Neural cell (in vitro differentiated cells): ENCODE measurements around the gene HPS6.
A peak's percentile ranks its signal among the peaks of the same experiment; 100 is the strongest.

ENCODE experiments used
- EP300 ChIP-seq: fragments of 450-650 bp; conservative IDR thresholded peaks from 2 replicates; pipeline ENCODE4 v1.6.1; 2014; ENCODE audit warnings: antibody characterized with exemption, mild to moderate bottlenecking, moderate library complexity; ENCODE audit not compliant: poor library complexity, severe bottlenecking
- EZH2 ChIP-seq: fragments of 200-600, 300-800 bp; shearing (Covaris generic), sonication (generic); IDR thresholded peaks from 2 replicates; pipeline ENCODE4 v1.6.1; 2014; ENCODE audit warnings: antibody characterized with exemption, low read length, borderline replicate concordance, mild to moderate bottlenecking; ENCODE audit not compliant: insufficient read depth, poor library complexity, severe bottlenecking
- RAD21 ChIP-seq: fragments of 450-650 bp; conservative IDR thresholded peaks from 2 replicates; pipeline ENCODE4 v1.6.1; 2014; ENCODE audit warnings: antibody characterized with exemption, mild to moderate bottlenecking, moderate library complexity
- TAF1 ChIP-seq: IDR thresholded peaks from 2 replicates; pipeline ENCODE4 v1.6.1; 2012; ENCODE audit warnings: low read depth
- TF ChIP-seq, protein P1 (sequence below): fragments of 450-650 bp; IDR thresholded peaks from 2 replicates; pipeline ENCODE4 v1.5.1; 2014; ENCODE audit warnings: antibody characterized with exemption, mild to moderate bottlenecking, moderate library complexity; ENCODE audit not compliant: poor library complexity, severe bottlenecking

DNA sequence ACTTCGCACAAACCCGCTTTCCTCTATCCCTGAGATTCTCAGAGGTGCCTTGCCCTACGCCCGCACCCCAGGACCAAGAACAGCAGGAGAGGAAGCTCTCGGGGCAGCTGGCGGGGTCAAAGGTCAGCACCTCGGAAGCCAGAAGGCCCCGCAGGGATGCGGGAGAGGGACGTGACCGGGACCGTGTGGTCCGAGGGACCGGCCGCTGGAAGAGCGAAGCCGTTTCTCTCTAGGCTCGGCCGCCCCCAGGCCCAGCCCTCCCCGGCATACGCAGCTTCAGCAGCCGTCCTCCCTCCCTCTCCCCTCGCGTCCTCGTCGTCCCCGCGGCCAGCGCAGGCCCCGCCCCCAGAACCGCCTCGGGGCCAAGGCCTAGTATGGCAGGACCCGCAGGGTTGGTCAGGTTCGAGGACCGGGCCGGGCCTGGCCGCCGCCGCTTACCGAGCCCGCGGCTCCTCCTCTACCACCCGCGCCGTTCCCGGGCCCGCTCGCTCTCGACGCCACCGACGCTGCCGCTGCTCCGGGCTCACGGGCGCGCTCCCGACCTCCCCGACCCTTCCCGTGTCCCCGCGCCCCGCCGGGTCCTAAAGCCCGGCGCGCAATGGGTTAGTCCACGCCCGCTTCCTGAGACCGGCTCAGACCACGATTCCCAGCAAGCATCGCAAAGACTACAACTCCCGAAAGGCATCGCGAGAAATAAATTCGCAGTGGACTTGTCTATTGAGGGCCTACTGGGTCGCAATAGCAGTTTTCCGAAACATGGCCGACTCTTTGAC, 9.3 kb upstream of the HPS6 start, which contains the start of gene ARMH3:
- TF ChIP-seq TAF1 (no peak), RAD21 (no peak), EZH2 (no peak), EP300 (peak; percentile 66)
- TF ChIP-seq, protein P1, sequence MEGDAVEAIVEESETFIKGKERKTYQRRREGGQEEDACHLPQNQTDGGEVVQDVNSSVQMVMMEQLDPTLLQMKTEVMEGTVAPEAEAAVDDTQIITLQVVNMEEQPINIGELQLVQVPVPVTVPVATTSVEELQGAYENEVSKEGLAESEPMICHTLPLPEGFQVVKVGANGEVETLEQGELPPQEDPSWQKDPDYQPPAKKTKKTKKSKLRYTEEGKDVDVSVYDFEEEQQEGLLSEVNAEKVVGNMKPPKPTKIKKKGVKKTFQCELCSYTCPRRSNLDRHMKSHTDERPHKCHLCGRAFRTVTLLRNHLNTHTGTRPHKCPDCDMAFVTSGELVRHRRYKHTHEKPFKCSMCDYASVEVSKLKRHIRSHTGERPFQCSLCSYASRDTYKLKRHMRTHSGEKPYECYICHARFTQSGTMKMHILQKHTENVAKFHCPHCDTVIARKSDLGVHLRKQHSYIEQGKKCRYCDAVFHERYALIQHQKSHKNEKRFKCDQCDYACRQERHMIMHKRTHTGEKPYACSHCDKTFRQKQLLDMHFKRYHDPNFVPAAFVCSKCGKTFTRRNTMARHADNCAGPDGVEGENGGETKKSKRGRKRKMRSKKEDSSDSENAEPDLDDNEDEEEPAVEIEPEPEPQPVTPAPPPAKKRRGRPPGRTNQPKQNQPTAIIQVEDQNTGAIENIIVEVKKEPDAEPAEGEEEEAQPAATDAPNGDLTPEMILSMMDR = no peak
